Mesendoderm (in vitro differentiated cells): ENCODE results near the gene STAT3.

Experiments
- DNase-seq: peaks from one replicate; pipeline ENCODE4 v3.0.0; 2013
- H2AK5ac ChIP-seq: 2 replicates; pipeline ENCODE4 v1.6.1; 2013; ENCODE audit warnings: low read length, inconsistent platforms
- H2BK120ac ChIP-seq: 2 replicates; pipeline ENCODE4 v1.6.1; 2013; ENCODE audit warnings: low read depth, mild to moderate bottlenecking, low read length, moderate library complexity, mixed read lengths
- H2BK15ac ChIP-seq: replicated peaks from 2 replicates; pipeline ENCODE4 v1.6.1; 2013; ENCODE audit warnings: low read depth, mild to moderate bottlenecking, moderate library complexity
- H2BK5ac ChIP-seq: 2 replicates; pipeline ENCODE4 v1.6.1; 2013; ENCODE audit warnings: low read length, inconsistent platforms
- H3K18ac ChIP-seq: 2 replicates; pipeline ENCODE4 v1.6.1; 2013; ENCODE audit warnings: mild to moderate bottlenecking, low read length, mixed read lengths
- H3K23ac ChIP-seq: one replicate; pipeline ENCODE4 v1.6.1; 2013; ENCODE audit warnings: low read length
- H3K27ac ChIP-seq: 2 replicates; pipeline ENCODE4 v1.5.1; 2013; ENCODE audit warnings: low read depth, mild to moderate bottlenecking, inconsistent platforms, low read length, moderate library complexity
- H3K27me3 ChIP-seq: 2 replicates; pipeline ENCODE4 v1.6.1; 2013; ENCODE audit warnings: low read length, control low read depth, mild to moderate bottlenecking, inconsistent platforms; ENCODE audit not compliant: insufficient read depth, poor library complexity
- H3K36me3 ChIP-seq: 2 replicates; pipeline ENCODE4 v1.6.1; 2013; ENCODE audit warnings: low read length, inconsistent platforms; ENCODE audit not compliant: control insufficient read depth, insufficient read depth
- H3K4ac ChIP-seq: one replicate; pipeline ENCODE4 v1.6.1; 2013; ENCODE audit warnings: low read depth, mild to moderate bottlenecking, low read length, moderate library complexity
- H3K4me1 ChIP-seq: 2 replicates; pipeline ENCODE4 v1.6.1; 2013; ENCODE audit warnings: low read depth, low read length, inconsistent platforms; ENCODE audit not compliant: control insufficient read depth
- H3K4me2 ChIP-seq: 2 replicates; pipeline ENCODE4 v1.6.1; 2013; ENCODE audit warnings: low read length
- H3K4me3 ChIP-seq: 2 replicates; pipeline ENCODE4 v1.5.1; 2013; ENCODE audit warnings: mild to moderate bottlenecking, low read length
- H3K56ac ChIP-seq: one replicate; pipeline ENCODE4 v1.6.1; 2013; ENCODE audit warnings: low read length
- H3K79me1 ChIP-seq: 2 replicates; pipeline ENCODE4 v1.6.1; 2013; ENCODE audit warnings: low read length, inconsistent platforms
- H3K79me2 ChIP-seq: 2 replicates; pipeline ENCODE4 v1.6.1; 2013; ENCODE audit warnings: mild to moderate bottlenecking, low read length; ENCODE audit not compliant: control insufficient read depth, insufficient read depth
- H3K9ac ChIP-seq: 2 replicates; pipeline ENCODE4 v1.6.1; 2013; ENCODE audit warnings: low read length, inconsistent platforms
- H4K5ac ChIP-seq: one replicate; pipeline ENCODE4 v1.6.1; 2013; ENCODE audit warnings: low read length
- H4K8ac ChIP-seq: one replicate; pipeline ENCODE4 v1.6.1; 2013; ENCODE audit warnings: low read depth, mild to moderate bottlenecking, control low read depth, low read length, moderate library complexity
- WGBS: extraction: QIAGEN DNeasy Blood & Tissue Kit; methylation state at CpG from one replicate; pipeline ENCODE4 v1.1.7; 2013; ENCODE audit warnings: low lambda C conversion rate, missing lambda C conversion rate; ENCODE audit not compliant: insufficient coverage; ENCODE audit errors: extremely low coverage; 5-methylcytosine and 5-hydroxymethylcytosine counted together

The STAT3 gene

DNA sequence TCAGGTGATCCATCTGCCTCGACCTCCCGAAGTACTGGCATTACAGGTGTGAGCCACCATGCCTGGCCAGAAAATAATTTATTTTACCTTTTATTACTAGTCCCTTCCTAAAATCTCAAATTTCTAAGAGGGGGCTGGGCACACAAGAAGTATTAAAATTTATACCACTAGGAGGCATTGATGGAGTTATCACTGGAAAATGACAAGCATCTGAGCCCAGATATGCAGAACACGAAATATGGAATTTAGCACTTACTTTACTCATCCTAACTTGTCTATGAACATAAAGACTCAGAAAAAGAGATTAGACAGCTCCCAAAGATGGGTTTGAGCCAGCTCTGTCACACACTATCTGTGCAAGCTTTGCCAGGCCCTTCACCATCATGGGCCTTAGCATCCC lies 53.6 kb downstream of the STAT3 start:
- Histone ChIP-seq H3K4me3 (no peak overlapping the region), H3K79me2 (no peaks in the 10 kb centered on the region), H3K9ac (no peak overlapping the region), H4K5ac (no peak overlapping the region), H3K18ac (no peak overlapping the region), H3K23ac (no peak overlapping the region), H3K36me3 (peaks cover 8% of the 10 kb centered on the region), H3K4ac (no peak overlapping the region), H3K4me2 (no peak overlapping the region), H2BK5ac (no peak overlapping the region), H2AK5ac (no peak overlapping the region), H3K56ac (no peak overlapping the region), H3K27me3 (no peaks in the 10 kb centered on the region), H3K79me1 (no peaks in the 10 kb centered on the region), H2BK120ac (no peak overlapping the region), H2BK15ac (no peak overlapping the region), H4K8ac (no peak overlapping the region), H3K27ac (no peak overlapping the region), H3K4me1 (no peaks in the 10 kb centered on the region)
- WGBS = no CpG with 5 or more reads among the region's 3 CpGs
- no peak for DNase-seq

DNA sequence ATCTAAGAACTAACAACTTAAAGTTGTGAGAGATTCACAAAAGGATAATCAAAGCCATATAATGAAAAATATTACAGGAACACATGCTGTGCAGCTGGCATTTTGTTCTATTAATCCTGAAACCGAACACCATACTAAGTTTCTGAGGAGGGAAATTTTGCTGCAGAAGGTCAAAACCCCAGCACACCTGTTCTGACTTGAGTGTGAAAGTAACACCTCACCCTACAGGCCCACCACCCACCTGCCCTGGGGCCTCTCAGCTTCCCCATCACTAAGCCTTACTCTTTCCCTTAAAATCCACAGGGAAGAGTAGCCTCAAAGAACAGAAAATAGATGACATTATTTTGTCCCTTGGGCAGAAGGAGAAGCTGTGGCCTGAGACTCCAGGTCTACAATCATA lies 55.2 kb downstream of the STAT3 start:
- H3K36me3 ChIP-seq = peaks cover 9% of the 10 kb centered on the region

DNA sequence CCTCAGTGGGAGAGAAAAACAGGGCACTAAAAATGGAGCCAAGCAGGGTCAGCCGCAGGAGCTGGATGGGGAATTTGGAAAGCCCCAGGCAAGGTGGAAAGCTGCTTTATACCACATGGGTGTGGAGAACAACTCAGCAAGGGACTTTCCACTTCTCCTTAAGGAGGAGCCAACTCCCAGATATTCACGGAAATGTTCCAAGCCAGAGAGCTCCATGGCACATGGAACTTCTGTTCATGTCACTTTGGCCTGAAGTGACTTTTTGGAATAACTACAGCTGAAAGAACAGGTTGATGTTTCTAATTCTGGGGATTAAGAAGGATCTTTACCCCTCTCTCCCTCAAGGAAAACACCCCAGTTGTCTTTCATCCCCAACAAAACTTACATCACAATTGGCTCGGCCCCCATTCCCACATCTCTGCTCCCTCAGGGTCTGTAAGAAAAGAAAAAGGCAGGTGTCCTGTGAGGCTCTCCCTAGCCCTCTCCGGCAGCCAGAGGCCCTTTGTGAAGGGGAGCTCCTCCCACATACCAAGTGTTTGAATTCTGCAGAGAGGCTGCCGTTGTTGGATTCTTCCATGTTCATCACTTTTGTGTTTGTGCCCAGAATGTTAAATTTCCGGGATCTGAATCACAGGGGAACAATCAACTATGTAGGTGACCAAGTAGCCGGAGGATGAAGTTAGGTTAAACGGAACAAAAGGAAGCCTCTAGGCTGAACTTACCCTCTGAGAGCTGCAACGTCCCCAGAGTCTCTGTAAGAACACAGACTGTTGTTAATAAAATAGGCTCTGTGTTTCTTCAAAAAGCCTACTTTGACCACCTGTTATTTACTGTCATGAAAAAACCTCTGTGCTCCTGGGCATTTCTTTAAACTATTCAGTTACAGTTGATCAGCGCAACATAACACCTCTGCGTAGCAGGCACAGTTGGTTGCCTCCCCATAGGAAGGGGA lies 58.9 kb downstream of the STAT3 start:
- Histone ChIP-seq H3K27me3 (no peaks in the 10 kb centered on the region), H3K4me3 (no peak overlapping the region), H3K4ac (no peak overlapping the region), H3K4me2 (no peak overlapping the region), H2AK5ac (no peak overlapping the region), H3K18ac (no peak overlapping the region), H2BK5ac (no peak overlapping the region), H3K79me1 (no peaks in the 10 kb centered on the region), H3K56ac (no peak overlapping the region), H4K5ac (no peak overlapping the region), H3K36me3 (peaks cover 7% of the 10 kb centered on the region), H2BK15ac (no peak overlapping the region), H3K23ac (no peak overlapping the region), H3K27ac (no peak overlapping the region), H3K79me2 (no peaks in the 10 kb centered on the region), H3K4me1 (no peaks in the 10 kb centered on the region), H3K9ac (no peak overlapping the region), H4K8ac (no peak overlapping the region), H2BK120ac (no peak overlapping the region)
- WGBS = no CpG with 5 or more reads among the region's 11 CpGs
- peak; percentile 43 for DNase-seq

More for the DNA sequence above, 55.2 kb downstream of the STAT3 start:
- H4K8ac ChIP-seq = no peak overlapping the region
- no peak overlapping the region for H3K23ac ChIP-seq
- no peak overlapping the region for H2AK5ac ChIP-seq
- no peak overlapping the region for H3K27ac ChIP-seq
- no peak overlapping the region for H2BK15ac ChIP-seq
- no peak overlapping the region for H3K9ac ChIP-seq
- no peaks in the 10 kb centered on the region for H3K79me1 ChIP-seq
- no peak overlapping the region for H3K4me3 ChIP-seq
- no peak overlapping the region for H3K56ac ChIP-seq
- H4K5ac ChIP-seq = no peak overlapping the region
- no peak overlapping the region for H3K4ac ChIP-seq
- no peak overlapping the region for H2BK5ac ChIP-seq
- no peak overlapping the region for H3K4me2 ChIP-seq
- no peak overlapping the region for H3K18ac ChIP-seq
- no peaks in the 10 kb centered on the region for H3K27me3 ChIP-seq
- no peak for DNase-seq
- no peaks in the 10 kb centered on the region for H3K4me1 ChIP-seq
- no CpG with 5 or more reads among the region's 1 CpG for WGBS
- H2BK120ac ChIP-seq = no peak overlapping the region
- no peaks in the 10 kb centered on the region for H3K79me2 ChIP-seq

DNA sequence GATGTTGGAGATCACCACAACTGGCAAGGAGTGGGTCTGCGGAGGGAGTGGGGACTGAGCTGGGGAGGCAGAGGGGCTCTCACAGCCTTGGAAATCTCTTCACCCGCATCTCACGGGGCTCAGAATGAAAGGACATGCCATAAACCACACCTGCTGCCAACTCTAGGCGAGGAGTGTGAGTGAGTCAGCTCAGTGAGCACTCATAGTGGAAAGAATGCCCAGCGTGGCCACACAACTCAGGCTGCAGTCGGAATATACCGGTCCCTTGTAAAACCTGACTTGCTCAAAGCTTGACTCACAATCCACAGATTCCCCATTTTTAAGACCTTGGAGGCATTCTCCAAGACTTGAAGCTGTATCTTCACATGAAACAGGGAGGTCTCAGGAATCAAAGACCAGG lies 63.2 kb downstream of the STAT3 start:
- no peak overlapping the region for H4K8ac ChIP-seq
- no peaks in the 10 kb centered on the region for H3K79me2 ChIP-seq
- no peak overlapping the region for H2BK120ac ChIP-seq
- H3K56ac ChIP-seq = no peak overlapping the region
- H3K4ac ChIP-seq = no peak overlapping the region
- no peak overlapping the region for H3K23ac ChIP-seq
- H3K18ac ChIP-seq = no peak overlapping the region
- H3K27me3 ChIP-seq = no peaks in the 10 kb centered on the region
- H2BK5ac ChIP-seq = no peak overlapping the region
- no peak overlapping the region for H2AK5ac ChIP-seq
- H3K36me3 ChIP-seq = peaks cover 4% of the 10 kb centered on the region
- no peak overlapping the region for H4K5ac ChIP-seq
- no peak overlapping the region for H3K27ac ChIP-seq
- H3K4me1 ChIP-seq = no peaks in the 10 kb centered on the region
- no peak overlapping the region for H3K9ac ChIP-seq
- WGBS = no CpG with 5 or more reads among the region's 7 CpGs
- H2BK15ac ChIP-seq = no peak overlapping the region
- H3K79me1 ChIP-seq = no peaks in the 10 kb centered on the region
- DNase-seq = no peak
- H3K4me2 ChIP-seq = no peak overlapping the region
- no peak overlapping the region for H3K4me3 ChIP-seq

DNA sequence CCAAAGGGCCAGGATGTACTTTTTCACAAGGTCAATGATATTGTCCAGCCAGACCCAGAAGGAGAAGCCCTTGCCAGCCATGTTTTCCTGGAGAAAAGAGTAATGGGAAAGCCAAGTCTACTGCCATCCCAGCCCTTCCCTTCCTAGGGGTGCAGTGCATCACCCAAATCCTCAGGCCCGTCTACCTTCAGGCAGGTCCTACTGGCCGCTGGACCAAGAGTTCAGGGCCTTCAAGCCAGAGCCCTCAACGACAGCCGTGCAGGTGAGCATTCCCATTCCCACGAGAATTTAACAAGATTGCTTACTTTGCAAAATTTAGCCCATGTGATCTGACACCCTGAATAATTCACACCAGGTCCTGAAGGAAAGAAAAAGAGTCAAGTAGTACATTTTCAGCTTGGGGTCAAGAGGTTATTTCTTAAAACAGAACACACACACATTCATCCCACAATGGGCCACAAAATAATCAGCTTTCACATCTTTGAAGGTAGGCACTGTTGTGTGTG lies 64.9 kb downstream of the STAT3 start:
- WGBS = no CpG with 5 or more reads among the region's 5 CpGs
- Histone ChIP-seq H3K27ac (no peak overlapping the region), H2BK5ac (no peak overlapping the region), H3K4me2 (no peak overlapping the region), H2AK5ac (no peak overlapping the region), H2BK15ac (no peak overlapping the region), H3K18ac (no peak overlapping the region), H4K5ac (no peak overlapping the region), H2BK120ac (no peak overlapping the region), H3K27me3 (no peaks in the 10 kb centered on the region), H3K4me3 (no peak overlapping the region), H3K4ac (no peak overlapping the region), H3K9ac (no peak overlapping the region), H3K36me3 (peaks cover 2% of the 10 kb centered on the region), H3K56ac (no peak overlapping the region), H4K8ac (no peak overlapping the region), H3K79me1 (no peaks in the 10 kb centered on the region), H3K4me1 (peaks cover 4% of the 10 kb centered on the region), H3K79me2 (no peaks in the 10 kb centered on the region), H3K23ac (no peak overlapping the region)
- DNase-seq = no peak
